HFFc6 (cell line): ENCODE data around the gene PLEKHA6. TPM values are rescaled to one million over a fixed set of nuclear protein-coding genes. Genes with fewer than 3 reads are reported as not detected.

ENCODE experiments used
- DNase-seq: peaks from one replicate; pipeline ENCODE4 v3.0.0-alpha.2; 2018
- H3K27ac Mint-ChIP-seq: 2 replicates; pipeline ENCODE4 v1.8.0; 2020; ENCODE audit warnings: mild to moderate bottlenecking, mixed read lengths
- H3K27me3 Mint-ChIP-seq: 2 replicates; pipeline ENCODE4 v1.8.0; 2021; ENCODE audit warnings: mild to moderate bottlenecking, moderate library complexity, mixed read lengths; ENCODE audit not compliant: insufficient read depth
- H3K36me3 Mint-ChIP-seq: 2 replicates; pipeline ENCODE4 v1.8.0; 2021; ENCODE audit warnings: low read depth, mixed read lengths
- H3K4me1 Mint-ChIP-seq: 2 replicates; pipeline ENCODE4 v1.8.0; 2020; ENCODE audit warnings: low read depth, mixed read lengths
- H3K4me3 Mint-ChIP-seq: 2 replicates; pipeline ENCODE4 v1.8.0; 2020; ENCODE audit warnings: mild to moderate bottlenecking, moderate library complexity, mixed read lengths
- H3K9me3 Mint-ChIP-seq: 2 replicates; pipeline ENCODE4 v1.8.0; 2020; ENCODE audit warnings: mild to moderate bottlenecking, mixed read lengths
- total RNA-seq, 6 experiments: library from RNA; stranded (reverse); fragmentation: NEBNext Ultra II Directional; extraction: Animal tissue kit (Norgen Biotek cat#: 25700); gene quantifications; 2 replicates in 1 of 6; 3 replicates in 5 of 6; pipeline ENCODE4 v1.2.3, GENCODE V29; 2021
- TF ChIP-seq, protein P1 (sequence below): fragments of 200-600 bp; sonication (generic); IDR thresholded peaks from 2 replicates; pipeline ENCODE4 v1.5.0; 2021; ENCODE audit warnings: antibody characterized with exemption, mild to moderate bottlenecking

Gene PLEKHA6
- total RNA-seq, 6 experiments from 2014 or later = 1.3 to 2.4 (median 1.5) TPM

DNA sequence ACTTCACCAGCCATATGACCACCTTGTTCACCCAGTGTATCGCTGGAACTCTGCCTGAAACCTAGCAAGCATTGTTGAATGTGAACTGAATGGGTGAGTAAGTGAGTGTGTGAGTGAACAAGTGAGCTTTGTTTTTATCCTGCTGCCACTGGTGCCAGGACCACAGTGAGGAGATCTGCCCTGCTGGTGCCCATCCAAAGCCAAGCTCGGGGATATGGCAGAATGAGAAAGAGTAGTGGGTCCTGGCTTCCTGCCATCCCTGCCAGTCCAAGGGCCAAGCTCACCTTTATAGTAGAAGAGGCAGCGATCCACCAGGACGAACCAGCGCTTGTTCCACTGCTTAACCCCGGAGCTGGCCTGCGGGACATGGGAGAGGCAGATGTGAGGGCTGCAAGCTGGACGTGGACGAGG is 92.5 kb downstream of the PLEKHA6 start:
- no peaks in the 10 kb centered on the region for H3K36me3 Mint-ChIP-seq
- TF ChIP-seq, protein P1, sequence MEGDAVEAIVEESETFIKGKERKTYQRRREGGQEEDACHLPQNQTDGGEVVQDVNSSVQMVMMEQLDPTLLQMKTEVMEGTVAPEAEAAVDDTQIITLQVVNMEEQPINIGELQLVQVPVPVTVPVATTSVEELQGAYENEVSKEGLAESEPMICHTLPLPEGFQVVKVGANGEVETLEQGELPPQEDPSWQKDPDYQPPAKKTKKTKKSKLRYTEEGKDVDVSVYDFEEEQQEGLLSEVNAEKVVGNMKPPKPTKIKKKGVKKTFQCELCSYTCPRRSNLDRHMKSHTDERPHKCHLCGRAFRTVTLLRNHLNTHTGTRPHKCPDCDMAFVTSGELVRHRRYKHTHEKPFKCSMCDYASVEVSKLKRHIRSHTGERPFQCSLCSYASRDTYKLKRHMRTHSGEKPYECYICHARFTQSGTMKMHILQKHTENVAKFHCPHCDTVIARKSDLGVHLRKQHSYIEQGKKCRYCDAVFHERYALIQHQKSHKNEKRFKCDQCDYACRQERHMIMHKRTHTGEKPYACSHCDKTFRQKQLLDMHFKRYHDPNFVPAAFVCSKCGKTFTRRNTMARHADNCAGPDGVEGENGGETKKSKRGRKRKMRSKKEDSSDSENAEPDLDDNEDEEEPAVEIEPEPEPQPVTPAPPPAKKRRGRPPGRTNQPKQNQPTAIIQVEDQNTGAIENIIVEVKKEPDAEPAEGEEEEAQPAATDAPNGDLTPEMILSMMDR = no peak
- no peak overlapping the region for H3K27ac Mint-ChIP-seq
- no peak overlapping the region for H3K4me3 Mint-ChIP-seq
- no peaks in the 10 kb centered on the region for H3K9me3 Mint-ChIP-seq
- peaks cover 12% of the 10 kb centered on the region for H3K27me3 Mint-ChIP-seq
- DNase-seq = no peak
- peaks cover 4% of the 10 kb centered on the region for H3K4me1 Mint-ChIP-seq

DNA sequence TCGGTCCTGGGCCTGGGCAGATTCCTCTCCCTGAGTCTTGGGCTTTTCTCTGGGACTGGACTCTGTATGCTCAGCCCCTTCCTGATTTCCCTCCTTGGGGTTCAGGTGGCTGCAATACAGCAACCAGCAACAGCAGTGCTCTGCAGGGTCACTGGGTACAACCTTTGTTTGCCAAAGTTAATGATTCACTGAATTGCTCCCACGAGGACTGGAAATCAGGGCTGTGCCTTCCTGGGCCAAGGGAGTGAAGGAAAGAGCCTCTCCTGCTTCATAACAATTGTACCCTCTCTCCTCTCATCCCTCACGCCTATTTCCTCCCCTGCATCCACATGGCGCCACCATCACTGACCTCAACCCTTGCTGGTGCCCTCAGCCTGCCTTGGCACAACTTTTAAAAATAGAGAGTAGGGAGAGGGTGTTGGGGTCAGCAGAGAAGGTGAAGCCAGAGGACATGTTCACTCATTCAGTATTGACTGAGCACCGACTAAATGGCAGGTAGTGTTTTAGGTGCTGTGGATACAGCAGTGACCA is 93.2 kb downstream of the PLEKHA6 start:
- H3K4me3 Mint-ChIP-seq = no peak overlapping the region
- H3K27me3 Mint-ChIP-seq = peaks cover 15% of the 10 kb centered on the region
- H3K9me3 Mint-ChIP-seq = no peaks in the 10 kb centered on the region
- H3K36me3 Mint-ChIP-seq = no peaks in the 10 kb centered on the region
- DNase-seq = no peak
- no peak overlapping the region for H3K27ac Mint-ChIP-seq
- TF ChIP-seq, protein P1 = no peak
- peaks cover 10% of the 10 kb centered on the region for H3K4me1 Mint-ChIP-seq

DNA sequence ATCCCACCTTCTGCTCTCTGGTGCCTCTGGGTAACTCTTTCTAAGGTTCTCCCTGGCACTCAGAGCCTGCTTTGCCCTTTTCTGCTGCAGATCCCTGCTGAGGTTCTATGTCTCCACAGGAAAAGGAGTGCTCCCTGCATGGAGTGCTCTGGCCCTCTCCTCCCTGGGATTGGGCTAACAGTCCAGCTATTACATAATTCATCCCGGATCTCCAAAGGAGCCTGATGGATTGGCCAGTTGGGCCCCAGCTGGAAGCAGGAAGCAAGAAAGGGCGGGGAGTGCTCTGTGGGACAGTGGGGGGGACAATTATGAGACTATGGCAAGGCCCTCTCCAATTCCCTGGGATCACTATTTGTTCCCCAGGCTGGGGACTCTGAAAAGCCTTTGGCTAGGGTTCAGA is 94.1 kb downstream of the PLEKHA6 start:
- H3K36me3 Mint-ChIP-seq = no peaks in the 10 kb centered on the region
- no peaks in the 10 kb centered on the region for H3K9me3 Mint-ChIP-seq
- H3K4me3 Mint-ChIP-seq = no peak overlapping the region
- H3K27me3 Mint-ChIP-seq = peaks cover 15% of the 10 kb centered on the region
- H3K4me1 Mint-ChIP-seq = peaks cover 11% of the 10 kb centered on the region
- no peak for DNase-seq
- TF ChIP-seq, protein P1 = no peak
- no peak overlapping the region for H3K27ac Mint-ChIP-seq

DNA sequence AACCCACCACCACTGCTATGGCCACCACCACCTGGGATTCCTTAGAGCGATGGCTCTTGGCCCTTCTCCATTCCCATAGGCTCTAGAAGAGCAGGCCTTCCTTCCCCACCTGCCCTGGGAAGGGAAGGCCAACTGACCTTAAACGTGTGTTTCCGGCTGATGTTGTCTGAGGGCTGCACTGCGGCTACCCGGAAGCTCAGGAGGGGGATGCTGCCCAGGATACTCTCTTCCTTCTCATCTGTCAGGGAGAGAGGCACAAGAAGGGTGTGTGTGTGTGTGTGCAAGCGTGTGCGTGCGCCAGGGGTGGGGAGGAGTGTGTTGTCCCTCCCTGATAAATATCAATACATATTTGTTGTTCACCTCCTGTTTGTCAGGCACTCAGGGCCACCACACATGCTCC is 94.9 kb downstream of the PLEKHA6 start:
- TF ChIP-seq, protein P1 = no peak
- Mint-ChIP-seq H3K4me3 (no peak overlapping the region), H3K27me3 (peaks cover 15% of the 10 kb centered on the region), H3K27ac (no peak overlapping the region), H3K4me1 (peaks cover 11% of the 10 kb centered on the region), H3K9me3 (no peaks in the 10 kb centered on the region), H3K36me3 (no peaks in the 10 kb centered on the region)
- no peak for DNase-seq

DNA sequence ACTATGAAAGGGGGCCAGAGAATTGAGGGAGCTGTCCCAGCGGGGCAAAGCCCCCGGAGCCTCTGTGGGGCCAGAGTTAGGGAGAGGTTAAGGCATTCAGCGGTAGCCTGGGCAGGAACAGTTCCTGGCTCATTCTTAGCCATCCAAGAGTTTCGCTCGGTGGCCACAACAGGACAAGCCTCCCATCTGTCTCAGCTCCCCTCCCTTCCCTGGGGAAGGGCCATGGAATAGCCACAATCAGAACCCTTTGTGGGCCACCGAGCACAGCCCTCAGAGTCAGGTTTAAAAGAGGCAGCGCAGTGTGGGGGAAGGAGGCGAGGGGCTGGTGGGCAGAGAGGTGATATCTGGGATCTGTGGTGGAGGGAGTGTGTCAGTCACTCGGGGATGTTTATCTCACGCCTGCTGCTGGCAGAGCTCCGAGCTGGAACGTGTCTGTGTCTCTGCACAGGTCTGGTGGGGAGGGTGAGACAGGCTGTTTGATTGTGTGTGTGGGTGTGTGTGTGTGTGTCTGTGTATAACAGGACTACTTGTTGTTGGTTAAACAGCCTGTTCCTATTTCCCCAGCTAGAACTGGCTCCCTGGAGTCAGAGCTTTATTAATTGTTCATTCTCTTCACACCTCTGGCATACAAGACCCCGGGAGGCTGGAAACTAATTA is 96.3 kb downstream of the PLEKHA6 start:
- TF ChIP-seq, protein P1 = no peak
- no peak for DNase-seq
- no peak overlapping the region for H3K4me3 Mint-ChIP-seq
- H3K27ac Mint-ChIP-seq = no peak overlapping the region
- no peaks in the 10 kb centered on the region for H3K9me3 Mint-ChIP-seq
- no peaks in the 10 kb centered on the region for H3K36me3 Mint-ChIP-seq
- peaks cover 16% of the 10 kb centered on the region for H3K4me1 Mint-ChIP-seq
- H3K27me3 Mint-ChIP-seq = peaks cover 10% of the 10 kb centered on the region
